ENCODE data around the gene CLTA.

The CLTA gene

DNA sequence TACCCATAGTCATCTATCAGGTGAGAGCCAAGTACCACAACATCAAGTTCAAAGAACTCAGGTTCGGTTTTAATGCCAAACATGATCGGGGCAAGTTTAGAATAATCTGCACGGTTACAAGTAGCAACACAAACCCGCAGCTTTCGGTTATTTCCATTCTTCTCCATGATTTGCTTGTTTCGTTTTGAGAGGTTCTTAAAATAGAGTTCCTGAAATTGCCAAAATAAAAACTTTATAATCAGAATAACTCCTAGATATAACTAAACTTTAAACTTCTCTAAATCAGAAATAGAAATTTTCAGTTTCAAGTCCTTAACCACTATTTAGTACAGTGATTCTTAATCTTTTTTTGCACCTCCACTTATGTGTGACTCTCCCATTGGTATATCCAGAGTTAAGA, 58.5 kb downstream of the CLTA start:
- DNase-seq, result no peak

GRCh38 chr9:36250079-36250478, 59.4 kb downstream of the CLTA start:
- no peak for DNase-seq

DNA sequence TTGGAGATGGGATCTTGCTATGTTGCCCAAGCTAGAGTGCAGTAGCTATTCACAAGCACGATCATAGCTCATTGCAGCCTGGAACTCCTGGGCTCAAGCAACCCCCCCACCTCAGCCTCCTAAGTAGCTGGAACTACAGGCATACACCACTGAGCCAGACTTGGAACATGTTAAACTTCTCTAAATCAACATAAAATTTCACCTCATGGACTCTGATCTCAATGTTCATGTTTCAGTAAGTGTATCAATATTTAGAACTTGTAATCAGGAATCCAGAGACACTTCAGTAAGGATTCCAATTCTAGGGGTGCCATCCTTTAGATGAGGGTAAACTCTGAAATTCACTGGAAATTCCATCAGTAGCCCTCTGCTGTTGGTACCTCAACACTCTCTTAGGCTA, 60.7 kb downstream of the CLTA start:
- DNase-seq, result no peak

DNA sequence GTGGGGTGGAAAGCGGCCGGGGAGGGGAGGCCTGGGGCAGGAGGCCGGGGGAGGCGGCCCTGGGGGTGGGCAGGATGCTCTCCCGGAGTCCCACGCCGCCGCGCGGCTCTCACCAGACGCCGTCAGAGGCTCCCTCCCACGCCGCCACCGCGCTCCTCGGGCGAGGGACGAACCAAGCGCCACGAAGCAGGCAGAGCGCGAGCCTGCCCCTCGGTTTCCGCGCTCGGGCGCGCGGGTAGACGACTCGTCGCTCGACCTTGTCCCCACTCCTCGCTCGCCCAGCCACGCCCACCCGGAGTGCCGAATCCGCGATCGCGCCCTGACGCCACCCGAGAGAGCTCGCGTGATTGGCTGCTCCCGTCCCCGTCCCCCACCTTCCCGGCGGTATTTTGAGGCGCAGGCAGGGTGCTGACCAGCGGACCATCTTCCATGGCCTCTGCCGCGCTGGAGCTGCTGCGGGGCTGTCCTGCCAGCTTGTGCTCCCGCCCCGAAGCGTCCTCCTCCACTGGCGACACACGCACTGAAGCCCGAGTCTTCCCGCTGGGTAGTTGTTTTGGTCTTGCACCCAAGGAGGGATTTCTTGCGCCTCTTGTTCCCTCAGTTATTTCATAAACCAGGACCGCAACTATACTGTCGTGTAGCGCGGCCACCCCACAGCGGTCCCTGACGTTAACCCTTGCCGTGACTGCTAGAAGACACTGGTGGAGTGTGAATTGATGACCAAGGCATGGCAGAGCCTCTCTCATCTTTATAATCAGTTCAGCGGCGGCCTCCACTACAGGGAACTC, 67.7 kb downstream of the CLTA start, which contains the start of gene GNE:
Gene GNE, minus strand, starts transcription at position 241 of the 788 bp plus-strand sequence. CDS start 9,093 bp downstream, outside the sequence.
- peak; percentile 97 for DNase-seq

- DNase-seq, result no peak
These were observed 68.3 kb downstream of the CLTA start for GRCh38 chr9:36258996-36259533.

Measured in CD4-positive, alpha-beta T cell treated with Interleukin-12 subunit alpha and Interleukin-12 subunit beta, for 1 hour (primary cell).